Neural cell (in vitro differentiated cells): ENCODE measurements around the gene RAD9B. TPM values are rescaled to one million over a fixed set of nuclear protein-coding genes. Genes with fewer than 3 reads are reported as not detected.
A peak's percentile ranks its signal among the peaks of the same experiment; 100 is the strongest.

Experiments
- H2AFZ ChIP-seq: fragments of 200-600, 300-800 bp; sonication (generic), shearing (Covaris generic); 2 replicates; pipeline ENCODE4 v1.6.0; 2014; ENCODE audit warnings: low read depth, mild to moderate bottlenecking, antibody characterized with exemption, low read length, moderate library complexity
- H3F3A ChIP-seq: fragments of 200-600 bp; shearing (Covaris generic); 2 replicates; pipeline ENCODE4 v1.6.1; 2016; ENCODE audit warnings: mild to moderate bottlenecking, moderate library complexity, mixed read lengths, antibody characterized with exemption, low read length; ENCODE audit not compliant: insufficient read depth, poor library complexity, severe bottlenecking
- H3K27ac ChIP-seq: fragments of 200-600, 300-800 bp; sonication (generic), shearing (Covaris generic); 2 replicates; pipeline ENCODE4 v1.5.1; 2014; ENCODE audit warnings: mild to moderate bottlenecking, low read length, moderate library complexity
- H3K27me3 ChIP-seq: fragments of 300-800, 200-600 bp; sonication (generic), shearing (Covaris generic); 2 replicates; pipeline ENCODE4 v1.6.0; 2014; ENCODE audit warnings: mild to moderate bottlenecking, low read depth, low read length, moderate library complexity; ENCODE audit not compliant: insufficient read depth
- H3K36me3 ChIP-seq: fragments of 300-800, 200-600 bp; sonication (generic), shearing (Covaris generic); 2 replicates; pipeline ENCODE4 v1.5.1; 2014; ENCODE audit warnings: mild to moderate bottlenecking, antibody characterized with exemption, low read length, moderate library complexity; ENCODE audit not compliant: insufficient read depth
- H3K4me2 ChIP-seq: fragments of 300-800, 200-600 bp; sonication (generic), shearing (Covaris generic); 2 replicates; pipeline ENCODE4 v1.6.0; 2014; ENCODE audit warnings: mild to moderate bottlenecking, low read length
- H3K4me3 ChIP-seq: fragments of 300-800, 200-600 bp; sonication (generic), shearing (Covaris generic); 2 replicates; pipeline ENCODE4 v1.5.1; 2014; ENCODE audit warnings: mild to moderate bottlenecking, low read length, moderate library complexity
- H3K79me2 ChIP-seq: fragments of 200-600 bp; shearing (Covaris generic); replicated peaks from 2 replicates; pipeline ENCODE4 v1.6.0; 2014; ENCODE audit warnings: mild to moderate bottlenecking, low read length, moderate library complexity; ENCODE audit not compliant: insufficient read depth
- H3K9ac ChIP-seq: fragments of 300-800, 200-600 bp; sonication (generic), shearing (Covaris generic); 2 replicates; pipeline ENCODE4 v1.6.1; 2016; ENCODE audit warnings: mild to moderate bottlenecking, low read length, mixed read lengths
- H3K9me2 ChIP-seq: fragments of 200-600 bp; shearing (Covaris generic); 2 replicates; pipeline ENCODE4 v1.6.1; 2016; ENCODE audit warnings: mild to moderate bottlenecking, low read length, mixed read lengths; ENCODE audit not compliant: insufficient read depth
- H3K9me3 ChIP-seq: fragments of 200-600, 300-800 bp; sonication (generic), shearing (Covaris generic); 2 replicates; pipeline ENCODE4 v1.6.1; 2016; ENCODE audit warnings: mild to moderate bottlenecking, mixed run types, low read length, moderate library complexity, mixed read lengths
- H4K20me1 ChIP-seq: fragments of 200-600 bp; shearing (Covaris generic); 2 replicates; pipeline ENCODE4 v1.6.1; 2016; ENCODE audit warnings: mild to moderate bottlenecking, mixed run types; ENCODE audit not compliant: insufficient read depth
- CTCF ChIP-seq: fragments of 450-650 bp; IDR thresholded peaks from 2 replicates; pipeline ENCODE4 v1.5.1; 2014; ENCODE audit warnings: antibody characterized with exemption, mild to moderate bottlenecking, moderate library complexity; ENCODE audit not compliant: poor library complexity, severe bottlenecking
- EP300 ChIP-seq: fragments of 450-650 bp; conservative IDR thresholded peaks from 2 replicates; pipeline ENCODE4 v1.6.1; 2014; ENCODE audit warnings: antibody characterized with exemption, mild to moderate bottlenecking, moderate library complexity; ENCODE audit not compliant: poor library complexity, severe bottlenecking
- EZH2 ChIP-seq: fragments of 200-600, 300-800 bp; shearing (Covaris generic), sonication (generic); IDR thresholded peaks from 2 replicates; pipeline ENCODE4 v1.6.1; 2014; ENCODE audit warnings: antibody characterized with exemption, low read length, borderline replicate concordance, mild to moderate bottlenecking; ENCODE audit not compliant: insufficient read depth, poor library complexity, severe bottlenecking
- MXI1 ChIP-seq: fragments of 450-650 bp; conservative IDR thresholded peaks from 2 replicates; pipeline ENCODE4 v1.6.1; 2014; ENCODE audit warnings: antibody characterized with exemption, mild to moderate bottlenecking; ENCODE audit not compliant: poor library complexity, severe bottlenecking
- POLR2AphosphoS5 ChIP-seq: IDR thresholded peaks from 2 replicates; pipeline ENCODE4 v1.6.1; 2012
- RAD21 ChIP-seq: fragments of 450-650 bp; conservative IDR thresholded peaks from 2 replicates; pipeline ENCODE4 v1.6.1; 2014; ENCODE audit warnings: antibody characterized with exemption, mild to moderate bottlenecking, moderate library complexity
- REST ChIP-seq: IDR thresholded peaks from 2 replicates; pipeline ENCODE4 v1.6.1; 2012; ENCODE audit warnings: borderline replicate concordance
- SMC3 ChIP-seq: fragments of 450-650 bp; conservative IDR thresholded peaks from 2 replicates; pipeline ENCODE4 v1.6.1; 2014; ENCODE audit warnings: antibody characterized with exemption, mild to moderate bottlenecking, moderate library complexity; ENCODE audit not compliant: poor library complexity
- TAF1 ChIP-seq: IDR thresholded peaks from 2 replicates; pipeline ENCODE4 v1.6.1; 2012; ENCODE audit warnings: low read depth
- polyA plus RNA-seq: library from polyadenylated mRNA; depleted of rRNA; stranded (reverse); fragments of >200 nt; gene quantifications from 2 replicates; pipeline ENCODE4 v1.2.3, GENCODE V29; 2014

RAD9B gene
- polyA plus RNA-seq, 1 donor from 2014 or later: 0.90 TPM

- peak overlapping the region; percentile 50 for H3K4me2 ChIP-seq
- H4K20me1 ChIP-seq: no peaks in the 10 kb centered on the region
- H3K27ac ChIP-seq: no peak overlapping the region
- H3F3A ChIP-seq: peaks cover 4% of the 10 kb centered on the region
- peaks cover 33% of the 10 kb centered on the region for H3K79me2 ChIP-seq
- H3K4me3 ChIP-seq: no peak overlapping the region
- H3K36me3 ChIP-seq: no peaks in the 10 kb centered on the region
- no peak overlapping the region for H3K9ac ChIP-seq
- no peak for TF ChIP-seq SMC3
- TF ChIP-seq REST: no peak
- no peak for TF ChIP-seq CTCF
- no peak for TF ChIP-seq MXI1
- TF ChIP-seq EP300: no peak
- no peak for TF ChIP-seq POLR2AphosphoS5
- TF ChIP-seq TAF1: no peak
- TF ChIP-seq EZH2: no peak
- TF ChIP-seq RAD21: no peak
- no peak overlapping the region for H2AFZ ChIP-seq
- H3K9me3 ChIP-seq: no peaks in the 10 kb centered on the region
- H3K27me3 ChIP-seq: no peaks in the 10 kb centered on the region
- H3K9me2 ChIP-seq: no peaks in the 10 kb centered on the region
Observed at GRCh38 chr12:110498984-110499706, 3.0 kb upstream of the RAD9B start.

- Histone ChIP-seq H2AFZ (peak overlapping the region; percentile 67), H3K9me2 (no peaks in the 10 kb centered on the region), H3K27ac (peak overlapping the region; percentile 80), H3K4me2 (peak overlapping the region; percentile 69), H3F3A (peaks cover 4% of the 10 kb centered on the region), H3K79me2 (peaks cover 33% of the 10 kb centered on the region), H3K27me3 (no peaks in the 10 kb centered on the region), H3K9ac (peak overlapping the region; percentile 90), H3K36me3 (no peaks in the 10 kb centered on the region), H3K9me3 (no peaks in the 10 kb centered on the region), H3K4me3 (peak overlapping the region; percentile 88), H4K20me1 (no peaks in the 10 kb centered on the region)
- TF ChIP-seq POLR2AphosphoS5 (no peak), RAD21 (no peak), TAF1 (no peak), EZH2 (no peak), EP300 (no peak), MXI1 (no peak), SMC3 (no peak), REST (no peak), CTCF (no peak)
Observed at GRCh38 chr12:110501399-110501751, 756 bp upstream of the RAD9B start.
